GM08714 (cell line): ENCODE results near the gene ITCH.
"Not testable (repeated sequence)": the region's sequence is repeated elsewhere in the genome, so short reads cannot be mapped to it uniquely, and the experiment has no call there.

Source experiments
- H3K4me3 ChIP-seq: fragments of 200-500 bp; sonication (Bioruptor generic); 2 replicates; pipeline ENCODE4 v1.5.1; 2014; ENCODE audit warnings: mild to moderate bottlenecking, low read length, inconsistent platforms
- ZNF274 ChIP-seq: IDR thresholded peaks from 2 replicates; pipeline ENCODE4 v1.6.1; 2012; ENCODE audit warnings: mild to moderate bottlenecking, low read depth, low read length

Gene ITCH

DNA sequence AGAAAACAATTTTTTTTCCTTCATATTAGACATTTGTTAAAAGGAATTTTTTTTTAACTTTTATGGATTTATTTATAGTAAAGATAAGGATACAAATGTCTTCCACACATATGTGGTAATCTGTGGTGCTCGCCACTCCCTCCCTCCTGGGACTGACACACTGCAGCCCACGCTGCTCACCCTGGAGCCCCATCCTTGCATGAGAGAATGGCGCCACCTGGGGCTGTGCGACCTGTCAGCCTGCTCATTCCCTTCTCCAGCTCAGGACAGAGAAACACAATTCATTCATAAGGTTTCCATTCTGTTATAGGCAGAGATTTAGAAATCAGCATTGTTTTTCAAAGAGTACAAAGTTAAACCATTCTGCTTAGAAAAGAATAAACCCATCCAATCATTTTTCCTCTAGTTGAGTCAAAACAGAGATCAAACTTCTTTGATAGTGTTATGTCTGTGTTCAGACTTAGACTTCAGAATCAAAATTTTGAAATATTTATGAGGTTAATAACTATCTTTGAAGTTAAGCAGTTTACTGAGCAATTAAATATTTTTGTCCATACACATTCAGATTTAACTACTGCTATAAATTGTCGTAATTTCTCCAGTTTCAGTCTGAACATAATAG, 110.3 kb downstream of the ITCH start:
- no peak for TF ChIP-seq ZNF274
- H3K4me3 ChIP-seq: no peak overlapping the region

DNA sequence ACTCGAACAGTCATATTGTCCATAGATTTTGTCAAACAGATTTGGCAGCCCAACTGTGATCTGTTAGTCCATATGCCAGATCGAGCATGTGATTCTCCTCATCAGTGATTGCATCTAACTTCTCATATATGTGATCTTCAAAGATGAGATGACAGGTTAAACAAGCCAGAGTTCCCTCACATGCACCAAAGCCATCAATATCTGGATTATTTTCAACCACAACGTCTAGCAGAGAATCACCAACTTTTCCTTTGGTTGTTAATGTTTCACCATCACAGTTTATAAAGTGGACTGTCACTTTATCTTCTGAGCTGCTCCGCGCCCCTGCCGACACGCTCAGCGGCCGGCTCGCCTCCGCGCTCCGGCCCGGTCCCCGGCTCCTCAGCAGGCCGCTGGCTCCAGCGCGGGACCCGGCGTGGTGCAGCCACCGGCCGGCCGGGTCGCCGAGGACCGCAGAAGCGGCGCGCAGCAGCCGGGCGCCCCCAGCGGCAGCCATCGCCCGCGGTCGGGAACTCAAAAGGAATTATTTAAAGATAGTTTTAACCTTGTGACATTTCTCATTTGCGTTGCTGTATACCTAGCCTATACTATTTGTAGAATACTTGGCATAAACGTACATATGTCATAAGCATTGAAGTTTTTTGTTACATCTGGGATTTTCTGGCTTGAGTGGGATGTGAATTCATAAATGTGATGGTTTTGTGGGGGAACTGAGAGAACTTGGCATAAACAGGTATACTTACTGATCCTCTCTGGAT, 113.1 kb downstream of the ITCH start:
- no peak overlapping the region for H3K4me3 ChIP-seq
- TF ChIP-seq ZNF274: no peak

DNA sequence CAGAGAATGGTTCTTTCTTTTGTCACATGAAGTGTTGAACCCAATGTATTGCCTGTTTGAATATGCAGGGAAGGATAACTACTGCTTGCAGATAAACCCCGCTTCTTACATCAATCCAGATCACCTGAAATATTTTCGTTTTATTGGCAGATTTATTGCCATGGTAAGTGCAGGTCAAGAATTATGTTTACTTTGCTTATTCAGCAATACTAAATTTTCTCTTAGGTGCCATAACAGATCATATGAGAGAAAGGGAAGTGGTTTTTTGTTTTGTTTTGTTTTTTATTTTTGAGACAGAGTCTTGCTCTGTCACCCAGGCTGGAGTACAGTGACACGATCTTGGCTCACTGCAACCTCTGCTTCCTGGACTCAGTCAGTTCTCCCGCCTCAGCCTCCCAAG, 116.6 kb downstream of the ITCH start:
- H3K4me3 ChIP-seq: no peak overlapping the region
- no peak for TF ChIP-seq ZNF274

DNA sequence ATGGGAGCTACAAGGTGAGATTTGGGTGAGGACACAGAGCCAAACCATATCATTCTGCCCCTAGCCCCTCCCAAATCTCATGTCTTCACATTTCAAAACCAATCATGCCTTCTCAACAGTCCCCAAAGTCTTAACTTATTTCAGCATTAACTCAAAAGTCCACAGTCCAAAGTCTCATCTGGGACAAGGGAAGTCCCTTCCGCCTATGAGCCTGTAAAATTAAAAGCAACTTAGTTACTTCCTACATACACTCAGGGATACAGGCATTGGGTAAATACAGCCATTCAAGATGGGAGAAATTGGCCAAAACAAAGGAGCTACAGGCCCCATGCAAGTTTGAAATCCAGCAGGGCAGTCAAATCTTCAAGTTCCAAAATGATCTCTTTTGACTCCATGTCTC, 119.1 kb downstream of the ITCH start:
- H3K4me3 ChIP-seq: not testable (repeated sequence)

DNA sequence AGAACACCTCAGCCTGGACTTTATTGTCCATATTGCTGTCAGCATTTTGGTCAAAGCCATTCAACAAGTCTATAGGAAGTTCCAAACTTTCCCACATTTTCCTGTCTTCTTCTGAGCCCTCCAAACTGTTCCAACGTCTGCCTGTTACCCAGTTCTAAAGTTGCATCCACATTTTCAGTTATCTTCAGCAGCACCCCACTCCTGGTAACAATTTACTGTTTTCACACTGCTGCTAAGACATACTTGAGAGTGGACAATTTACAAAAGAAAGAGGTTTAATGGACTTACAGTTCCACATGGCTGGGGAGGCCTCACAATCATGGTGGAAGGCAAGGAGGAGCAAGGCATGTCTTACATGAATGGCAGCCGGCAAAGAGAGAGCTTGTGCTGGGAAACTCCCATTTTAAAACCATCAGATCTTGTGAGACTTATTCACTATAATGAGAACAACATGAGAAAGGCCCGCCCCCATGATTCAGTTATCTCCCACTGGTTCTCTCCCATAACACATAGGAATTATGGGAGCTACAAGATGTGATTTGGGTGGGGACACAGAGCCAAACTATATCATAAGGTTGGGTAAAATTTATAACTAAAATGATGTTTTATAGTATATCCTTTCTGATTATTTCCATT, 120.6 kb downstream of the ITCH start:
- H3K4me3 ChIP-seq: not testable (repeated sequence)

DNA sequence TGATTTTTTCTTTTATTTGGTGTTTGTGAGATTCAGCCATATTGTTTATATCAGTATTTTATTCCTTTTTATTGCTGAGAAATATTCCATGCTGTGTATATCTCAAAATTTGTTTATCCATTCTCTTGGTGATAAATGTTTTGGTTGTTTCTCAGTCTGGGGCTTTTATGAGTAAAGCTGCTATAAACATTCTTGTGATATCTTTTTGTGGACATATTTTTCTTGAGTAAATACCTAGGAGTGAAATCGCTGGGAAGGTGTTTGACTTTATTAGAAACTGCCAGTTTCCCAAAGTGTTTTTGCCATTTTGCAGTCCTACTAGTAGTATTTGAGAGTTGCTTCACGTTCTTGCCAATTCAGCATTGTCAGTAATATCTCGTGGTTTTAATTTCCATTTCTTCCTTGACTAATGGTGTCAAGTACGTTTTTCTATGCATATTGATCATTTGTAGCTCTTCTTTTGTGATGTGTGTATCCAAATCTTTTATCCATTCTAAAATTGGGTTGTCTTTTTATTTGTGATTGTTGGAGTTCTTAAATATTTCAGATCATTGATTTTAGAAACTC, 122.1 kb downstream of the ITCH start:
- H3K4me3 ChIP-seq: no peak overlapping the region
- TF ChIP-seq ZNF274: no peak

DNA sequence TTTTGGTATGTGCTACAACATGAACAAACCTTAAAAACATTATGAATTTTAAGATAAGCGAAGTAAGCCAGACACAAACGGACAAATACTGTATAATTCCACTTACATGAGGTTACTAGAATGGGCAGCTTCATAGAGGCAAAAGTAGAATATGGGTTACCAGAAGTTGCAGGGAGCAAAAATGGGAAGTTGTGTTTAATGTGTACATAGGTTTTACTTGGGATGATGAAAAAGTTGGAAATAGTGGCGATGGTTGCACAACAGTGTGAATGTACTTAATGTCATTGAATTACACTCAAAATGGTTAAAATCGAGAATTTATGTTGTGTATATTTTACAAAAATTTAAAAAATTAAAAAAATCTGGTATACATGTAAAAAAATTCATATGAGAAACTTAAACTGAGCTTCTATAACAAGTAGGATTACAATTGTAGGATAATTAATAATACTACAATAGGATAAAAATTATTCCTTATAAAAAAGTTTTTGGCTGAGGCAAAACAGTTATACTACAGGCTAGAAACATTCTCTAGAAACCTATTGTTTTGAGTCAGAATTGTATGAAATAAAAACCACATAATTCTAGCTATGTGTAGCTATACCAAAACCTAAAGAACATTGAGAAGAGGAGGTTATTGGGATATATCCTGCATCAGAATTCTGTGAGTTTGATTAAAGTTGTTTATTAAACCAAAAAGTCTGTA, 128.3 kb downstream of the ITCH start:
- TF ChIP-seq ZNF274: no peak
- H3K4me3 ChIP-seq: no peak overlapping the region

DNA sequence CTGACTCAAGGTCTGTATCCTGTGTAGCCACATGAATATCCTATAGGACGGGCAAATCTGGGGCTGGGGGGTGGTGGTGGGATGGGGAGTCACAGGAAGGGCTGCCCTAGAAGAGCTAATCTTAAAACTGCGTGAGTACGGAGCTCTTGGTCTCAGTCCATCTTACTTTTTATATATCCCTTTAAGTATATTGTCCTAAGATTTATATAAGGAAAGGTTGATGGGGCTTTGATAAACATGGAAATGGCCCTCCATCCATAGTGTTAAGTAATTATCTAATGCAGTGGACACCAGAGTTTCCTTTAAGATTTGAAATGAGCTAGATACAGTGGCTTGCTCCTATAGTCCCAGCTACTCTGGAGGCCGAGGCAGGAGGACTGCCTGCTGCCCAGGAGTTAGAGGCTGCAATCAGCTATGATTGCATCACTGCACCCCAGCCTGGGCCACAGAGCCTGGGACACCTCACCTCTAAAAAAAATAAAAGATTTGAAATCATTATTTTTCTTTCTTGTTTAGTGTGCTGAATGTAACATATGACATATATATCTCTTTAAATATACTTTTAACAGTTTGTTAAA, 128.9 kb downstream of the ITCH start:
- no peak for TF ChIP-seq ZNF274
- H3K4me3 ChIP-seq: no peak overlapping the region

DNA sequence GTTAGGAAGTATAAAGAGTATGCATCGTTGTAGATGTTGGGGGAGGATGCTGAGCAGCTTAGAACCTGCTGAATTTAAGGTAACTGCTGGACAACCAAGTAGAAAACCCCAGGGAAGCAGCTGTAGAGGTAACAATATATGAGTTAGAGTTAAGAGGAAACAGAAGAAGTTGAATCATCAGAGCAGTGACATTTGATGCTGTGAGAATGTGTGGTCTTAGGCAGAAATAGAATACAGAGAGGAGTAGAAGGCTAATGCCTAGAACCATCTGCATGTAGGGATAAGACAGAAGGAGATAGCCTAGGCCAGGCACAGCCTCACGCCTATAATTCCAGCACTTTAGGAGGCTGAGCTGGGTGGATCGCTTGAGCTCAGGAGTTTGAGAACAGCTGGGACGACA, 130.6 kb downstream of the ITCH start:
- no peak overlapping the region for H3K4me3 ChIP-seq
- no peak for TF ChIP-seq ZNF274

DNA sequence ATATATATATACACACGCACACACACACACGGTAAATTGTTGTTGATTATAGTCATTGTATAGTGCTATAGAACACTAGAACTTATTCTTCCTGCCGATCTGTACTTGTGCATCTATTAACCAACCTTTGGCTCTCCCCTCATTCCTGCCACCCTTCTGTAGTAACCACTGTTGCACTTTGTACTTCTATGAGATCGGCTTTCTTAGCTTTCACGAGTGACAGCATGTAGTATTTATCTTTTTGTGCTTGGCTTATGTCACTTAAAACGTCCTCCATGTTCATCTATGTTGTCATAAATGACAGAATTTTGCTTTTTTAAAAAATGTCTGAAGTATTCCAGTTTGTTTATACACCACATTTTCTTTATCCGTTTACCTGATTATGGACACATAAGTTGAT, 132.2 kb downstream of the ITCH start:
- H3K4me3 ChIP-seq: no peak overlapping the region
- TF ChIP-seq ZNF274: no peak

DNA sequence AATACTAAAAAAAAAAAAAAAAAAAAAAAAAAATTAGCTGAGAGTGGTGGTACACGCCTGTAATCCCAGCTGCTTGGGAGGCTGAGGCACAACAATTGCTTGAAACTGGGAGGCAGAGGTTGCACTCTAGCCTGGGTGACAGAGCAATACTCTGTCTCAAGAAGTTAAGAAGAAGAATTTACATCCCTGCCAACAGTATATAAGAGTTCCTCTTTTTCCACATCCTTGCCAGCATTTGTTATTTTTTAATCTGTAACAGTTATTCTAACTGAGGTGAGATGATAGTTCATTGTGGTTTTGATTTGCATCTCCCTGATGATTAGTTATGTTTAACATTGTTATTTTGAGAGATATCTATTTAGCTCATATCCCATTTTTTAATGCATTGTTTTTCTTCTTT, 132.8 kb downstream of the ITCH start:
- no peak overlapping the region for H3K4me3 ChIP-seq
- TF ChIP-seq ZNF274: no peak

DNA sequence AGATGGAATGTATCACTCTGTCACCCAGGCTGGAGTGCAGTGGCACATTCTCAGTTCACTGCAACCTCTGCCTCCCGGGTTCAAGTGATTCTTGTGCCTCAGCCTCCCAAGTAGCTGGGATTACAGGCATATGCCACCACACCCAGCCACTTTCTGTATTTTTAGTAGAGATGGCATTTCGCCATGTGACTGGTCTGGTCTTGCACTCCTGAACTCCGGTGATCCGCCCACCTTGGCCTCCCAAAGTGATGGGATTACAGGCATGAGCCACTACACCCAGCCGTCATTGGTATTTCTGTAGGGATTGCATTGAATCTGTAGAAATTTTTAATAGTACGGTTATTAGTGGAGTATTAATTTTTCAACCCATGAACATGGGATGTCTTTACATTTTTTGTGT, 134.5 kb downstream of the ITCH start:
- H3K4me3 ChIP-seq: not testable (repeated sequence)

DNA sequence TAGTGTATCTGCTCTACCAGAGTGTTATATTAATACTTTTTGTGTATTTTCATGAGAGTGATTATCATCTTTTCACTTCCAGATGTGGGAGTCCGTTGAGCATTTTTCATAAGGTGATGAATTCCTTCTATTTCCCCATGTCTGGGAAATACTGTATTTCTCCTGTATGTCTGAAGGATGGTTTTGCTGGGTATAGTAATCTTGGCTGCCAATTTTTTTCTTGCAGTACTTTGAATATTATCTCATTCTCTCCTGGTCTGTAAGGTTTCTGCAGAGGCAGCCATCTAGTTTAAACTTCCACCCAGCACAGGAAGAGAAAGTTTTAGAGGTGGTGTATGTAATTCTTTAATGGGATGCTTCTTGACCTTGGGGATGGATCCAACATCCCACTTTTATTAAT, 137.8 kb downstream of the ITCH start:
- no peak overlapping the region for H3K4me3 ChIP-seq
- no peak for TF ChIP-seq ZNF274

DNA sequence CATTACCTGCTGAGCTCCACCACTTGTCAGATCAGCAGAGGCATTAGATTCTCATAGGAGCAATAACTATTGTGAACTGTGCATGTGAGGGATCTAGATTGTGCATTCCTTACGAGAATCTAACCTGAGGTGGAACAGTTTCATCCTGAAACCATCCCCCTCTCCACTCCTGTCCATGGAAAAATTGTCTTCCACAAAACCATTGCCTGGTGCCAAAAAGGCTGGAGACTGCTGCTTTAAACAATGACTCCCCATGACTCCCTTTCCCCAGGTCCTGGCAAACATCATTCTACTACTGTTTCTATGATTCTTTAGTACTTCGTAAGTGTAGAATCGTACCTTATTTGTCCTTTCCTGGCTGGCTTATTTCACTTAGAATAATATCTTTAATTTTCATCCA, 143.4 kb downstream of the ITCH start:
- H3K4me3 ChIP-seq: no peak overlapping the region
- TF ChIP-seq ZNF274: no peak

DNA sequence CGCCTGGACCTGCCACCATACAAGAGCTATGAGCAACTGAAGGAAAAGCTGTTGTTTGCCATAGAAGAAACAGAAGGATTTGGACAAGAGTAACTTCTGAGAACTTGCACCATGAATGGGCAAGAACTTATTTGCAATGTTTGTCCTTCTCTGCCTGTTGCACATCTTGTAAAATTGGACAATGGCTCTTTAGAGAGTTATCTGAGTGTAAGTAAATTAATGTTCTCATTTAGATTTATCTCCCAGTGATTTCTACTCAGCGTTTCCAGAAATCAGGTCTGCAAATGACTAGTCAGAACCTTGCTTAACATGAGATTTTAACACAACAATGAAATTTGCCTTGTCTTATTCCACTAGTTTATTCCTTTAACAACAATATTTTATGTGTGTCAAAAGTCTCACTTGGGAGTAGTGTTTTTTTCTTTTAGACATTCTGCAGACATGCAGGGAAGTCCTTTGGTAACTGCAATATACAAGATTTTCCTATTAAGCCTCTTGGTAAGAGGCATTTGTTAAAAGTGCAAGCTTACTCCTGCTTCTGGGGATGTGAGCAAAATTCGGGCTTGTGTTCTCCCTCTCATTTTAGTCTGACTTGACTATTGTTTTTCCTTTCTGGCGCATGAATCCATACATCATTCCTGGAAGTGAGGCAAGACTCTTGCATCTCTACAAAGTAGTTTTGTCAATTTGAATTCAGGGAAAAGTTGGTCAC, 144.8 kb downstream of the ITCH start:
- H3K4me3 ChIP-seq: no peak overlapping the region
- no peak for TF ChIP-seq ZNF274
